ENCODE measurements around the gene RNF149. TPM values are rescaled to one million over a fixed set of nuclear protein-coding genes. Genes with fewer than 3 reads are reported as not detected.
"Not testable (repeated sequence)": the region's sequence is repeated elsewhere in the genome, so short reads cannot be mapped to it uniquely, and the experiment has no call there.

Gene RNF149
- polyA plus RNA-seq (ENCODE audit: insufficient read length in 3 of 3): 10 to 100 TPM; 35.2 to 64.6 (median 59.6) TPM
- long read RNA-seq, donor 1, transcript RNF149-201 (7 exons, 2,458 nt): major isoform, 13 of 22 reads
- long read RNA-seq, donor 1, partial matches to known transcripts: 9 of 22 reads
- long read RNA-seq, donor 1, other reads (novel, unspliced or antisense): 0 of 22 reads
- long read RNA-seq, donor 2, transcript RNF149-201 (7 exons, 2,458 nt): major isoform, 16 of 21 reads
- long read RNA-seq, donor 2, partial matches to known transcripts: 5 of 21 reads
- long read RNA-seq, donor 2, other reads (novel, unspliced or antisense): 0 of 21 reads
- long read RNA-seq, donor 3, transcript RNF149-201 (7 exons, 2,458 nt): major isoform, 18 of 23 reads
- long read RNA-seq, donor 3, partial matches to known transcripts: 5 of 23 reads
- long read RNA-seq, donor 3, other reads (novel, unspliced or antisense): 0 of 23 reads
- long read RNA-seq, donor 4, transcript RNF149-201 (7 exons, 2,458 nt): major isoform, 19 of 42 reads
- long read RNA-seq, donor 4, partial matches to known transcripts: 21 of 42 reads
- long read RNA-seq, donor 4, other reads (novel, unspliced or antisense): 0 of 42 reads
- long read RNA-seq, donor 5, transcript RNF149-201 (7 exons, 2,458 nt): major isoform, 9 of 9 reads
- long read RNA-seq, donor 5, partial matches to known transcripts: 0 of 9 reads
- long read RNA-seq, donor 5, other reads (novel, unspliced or antisense): 0 of 9 reads
- long read RNA-seq, donor 6, transcript RNF149-201 (7 exons, 2,458 nt): major isoform, 13 of 15 reads
- long read RNA-seq, donor 6, partial matches to known transcripts: 0 of 15 reads
- long read RNA-seq, donor 6, other reads (novel, unspliced or antisense): 0 of 15 reads
- long read RNA-seq, donor 7, transcript RNF149-201 (7 exons, 2,458 nt): major isoform, 13 of 18 reads
- long read RNA-seq, donor 7, partial matches to known transcripts: 5 of 18 reads
- long read RNA-seq, donor 7, other reads (novel, unspliced or antisense): 0 of 18 reads
- long read RNA-seq, donor 8, partial matches to known transcripts: 0 of 4 reads
- long read RNA-seq, donor 8, other reads (novel, unspliced or antisense): 0 of 4 reads
- long read RNA-seq, donor 9, transcript RNF149-201 (7 exons, 2,458 nt): major isoform, 11 of 11 reads
- long read RNA-seq, donor 9, partial matches to known transcripts: 0 of 11 reads
- long read RNA-seq, donor 9, other reads (novel, unspliced or antisense): 0 of 11 reads
- long read RNA-seq, donor 10, transcript RNF149-201 (7 exons, 2,458 nt): major isoform, 7 of 7 reads
- long read RNA-seq, donor 10, partial matches to known transcripts: 0 of 7 reads
- long read RNA-seq, donor 10, other reads (novel, unspliced or antisense): 0 of 7 reads
- long read RNA-seq, donor 11, transcript RNF149-201 (7 exons, 2,458 nt): major isoform, 5 of 5 reads
- long read RNA-seq, donor 11, partial matches to known transcripts: 0 of 5 reads
- long read RNA-seq, donor 11, other reads (novel, unspliced or antisense): 0 of 5 reads
- long read RNA-seq, donor 12, transcript RNF149-201 (7 exons, 2,458 nt): major isoform, 16 of 44 reads
- long read RNA-seq, donor 12, partial matches to known transcripts: 24 of 44 reads
- long read RNA-seq, donor 12, other reads (novel, unspliced or antisense): 0 of 44 reads
- long read RNA-seq, donor 13, transcript RNF149-201 (7 exons, 2,458 nt): major isoform, 9 of 9 reads
- long read RNA-seq, donor 13, partial matches to known transcripts: 0 of 9 reads
- long read RNA-seq, donor 13, other reads (novel, unspliced or antisense): 0 of 9 reads
- long read RNA-seq, donor 14: 0 reads
- long read RNA-seq, donor 15, transcript RNF149-201 (7 exons, 2,458 nt): major isoform, 20 of 41 reads
- long read RNA-seq, donor 15, partial matches to known transcripts: 20 of 41 reads
- long read RNA-seq, donor 15, other reads (novel, unspliced or antisense): 0 of 41 reads
- long read RNA-seq, donor 16, transcript RNF149-201 (7 exons, 2,458 nt): major isoform, 11 of 14 reads
- long read RNA-seq, donor 16, partial matches to known transcripts: 0 of 14 reads
- long read RNA-seq, donor 16, other reads (novel, unspliced or antisense): 0 of 14 reads

GRCh38 chr2:101308432-101309210 is at the start of gene RNF149:
Gene RNF149 (minus strand): TSS chr2:101308701. CDS start chr2:101308588, 113 bp downstream.
- peak; percentile 90 for DNase-seq

- DNase-seq: no peak
Observed at GRCh38 chr2:101357376-101357775, 48.9 kb upstream of the RNF149 start.

- DNase-seq: no peak
Observed at GRCh38 chr2:101356521-101356920, 48.0 kb upstream of the RNF149 start.

GRCh38 chr2:101356055-101356454 is 47.6 kb upstream of the RNF149 start:
- DNase-seq: no peak

GRCh38 chr2:101355401-101356054 is 47.0 kb upstream of the RNF149 start:
- DNase-seq: no peak

- no peak for DNase-seq
Observed at GRCh38 chr2:101354420-101355311, 46.2 kb upstream of the RNF149 start.

- not testable (repeated sequence) for DNase-seq
Observed at GRCh38 chr2:101352631-101353030, 44.1 kb upstream of the RNF149 start.

GRCh38 chr2:101351207-101351606 is 42.7 kb upstream of the RNF149 start:
- DNase-seq: no peak

GRCh38 chr2:101349893-101350662 is 41.6 kb upstream of the RNF149 start:
- DNase-seq: no peak

GRCh38 chr2:101348883-101349282 is 40.4 kb upstream of the RNF149 start:
- no peak for DNase-seq

- no peak for DNase-seq
Observed at GRCh38 chr2:101346909-101347308, 38.4 kb upstream of the RNF149 start.

- DNase-seq: no peak
Observed at GRCh38 chr2:101344137-101344536, 35.6 kb upstream of the RNF149 start.

GRCh38 chr2:101342625-101343008 is 34.1 kb upstream of the RNF149 start:
- DNase-seq: no peak

GRCh38 chr2:101341901-101342624 is 33.6 kb upstream of the RNF149 start:
- peak; percentile 43 for DNase-seq

- no peak for DNase-seq
Observed at GRCh38 chr2:101341421-101341820, 32.9 kb upstream of the RNF149 start.

- DNase-seq: no peak
Observed at GRCh38 chr2:101340141-101340551, 31.6 kb upstream of the RNF149 start.
